HG03045 (cell line): ENCODE measurements around the gene GALT.

Experiments used
- ATAC-seq: cut with Tn5 transposase; IDR thresholded peaks from one replicate; pipeline ENCODE4 v1.9.1; 2021; ENCODE audit warnings: mild to moderate bottlenecking, moderate library complexity; ENCODE audit not compliant: unreplicated experiment

GALT gene

DNA sequence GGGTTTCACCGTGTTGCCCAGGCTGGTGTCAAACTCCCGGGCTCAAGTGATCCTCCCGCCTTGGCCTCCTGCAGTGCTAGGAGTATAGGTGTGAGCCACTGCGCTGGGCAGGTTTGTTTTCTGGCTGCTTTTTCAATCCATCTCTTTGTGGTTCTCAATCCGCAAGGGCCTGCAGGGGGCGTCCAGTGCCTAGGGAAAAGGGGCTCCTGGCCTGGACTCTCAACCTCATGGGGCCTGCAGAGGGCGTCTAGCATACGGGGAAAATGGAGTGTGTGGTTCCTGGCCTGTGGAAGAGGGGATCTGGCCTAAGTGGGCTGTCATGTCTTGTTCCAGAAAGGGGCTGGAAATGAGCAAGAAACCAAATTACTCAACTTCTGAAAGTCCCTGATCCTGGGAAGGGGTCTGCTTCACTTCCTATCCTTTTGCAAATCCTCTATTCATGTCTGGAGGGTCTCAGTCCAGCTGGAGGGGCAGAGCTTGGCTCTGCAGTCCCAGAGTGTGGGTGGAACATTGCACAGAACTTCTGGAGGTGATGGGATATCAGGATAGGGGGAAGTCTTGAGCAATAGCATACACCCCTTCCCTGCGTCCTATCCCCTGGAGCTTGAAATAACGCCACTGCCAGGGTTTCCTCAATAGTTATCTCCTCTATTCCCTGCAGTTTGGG, 28.7 kb downstream of the GALT start:
- ATAC-seq: no peak

DNA sequence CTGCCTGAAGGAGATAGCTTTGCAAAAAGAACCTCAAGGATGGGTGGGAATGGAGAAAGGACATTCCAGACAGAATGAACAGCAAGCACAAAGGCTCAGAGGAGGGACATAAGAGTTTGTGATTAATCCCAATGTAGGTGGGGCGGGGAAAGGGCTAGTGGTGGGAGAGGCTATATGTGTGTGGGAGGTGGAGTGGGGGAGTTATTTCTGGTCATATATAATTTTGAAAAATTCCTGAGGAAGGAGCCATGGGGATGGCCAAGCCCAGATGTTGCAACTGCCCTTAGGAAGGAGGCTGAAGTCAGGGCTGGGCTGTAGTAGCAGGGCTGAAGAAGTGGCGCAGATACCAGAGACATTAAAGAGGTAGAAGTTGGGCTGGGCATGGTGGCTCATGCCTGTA, 29.4 kb downstream of the GALT start:
- ATAC-seq: no peak

DNA sequence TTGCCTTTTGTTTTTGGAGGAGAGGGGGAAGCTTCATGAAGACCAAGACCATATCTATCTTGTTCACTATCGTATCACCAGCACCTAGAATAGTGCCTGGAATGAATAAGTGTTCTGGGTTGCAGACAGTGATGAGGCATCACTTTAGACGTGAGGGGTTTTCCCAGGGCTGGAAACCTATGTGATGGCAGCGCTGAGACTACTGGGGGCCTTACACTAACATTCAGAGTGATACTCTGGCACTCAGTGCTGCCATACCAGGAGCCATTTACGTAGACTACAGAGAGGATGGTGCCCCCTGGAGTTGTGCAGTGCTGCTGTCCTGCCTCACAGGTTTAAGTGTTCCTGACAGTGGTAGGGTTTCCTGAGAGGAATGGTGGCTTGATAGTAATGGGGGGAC, 37.7 kb downstream of the GALT start:
- no peak for ATAC-seq

DNA sequence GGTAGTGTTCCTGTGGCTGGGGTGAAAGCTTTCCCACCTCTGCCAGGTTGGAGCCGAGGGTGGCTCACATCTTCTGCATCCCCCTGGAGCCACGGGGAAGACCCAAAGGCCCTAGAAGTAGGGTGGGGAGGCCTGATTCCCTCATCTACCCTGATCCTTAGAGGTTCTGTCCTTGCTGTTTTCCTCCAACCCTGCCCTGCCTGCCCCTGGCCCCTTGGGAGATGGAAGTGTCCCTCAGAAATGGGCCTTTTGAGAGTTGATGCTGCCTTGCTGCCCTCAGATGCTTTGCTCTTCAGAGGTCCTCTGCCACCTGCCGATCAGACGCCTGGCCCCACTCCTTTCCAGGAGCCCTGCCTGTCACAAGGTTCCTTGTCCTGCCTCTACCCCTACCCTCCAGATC, 38.3 kb downstream of the GALT start:
- ATAC-seq: no peak

DNA sequence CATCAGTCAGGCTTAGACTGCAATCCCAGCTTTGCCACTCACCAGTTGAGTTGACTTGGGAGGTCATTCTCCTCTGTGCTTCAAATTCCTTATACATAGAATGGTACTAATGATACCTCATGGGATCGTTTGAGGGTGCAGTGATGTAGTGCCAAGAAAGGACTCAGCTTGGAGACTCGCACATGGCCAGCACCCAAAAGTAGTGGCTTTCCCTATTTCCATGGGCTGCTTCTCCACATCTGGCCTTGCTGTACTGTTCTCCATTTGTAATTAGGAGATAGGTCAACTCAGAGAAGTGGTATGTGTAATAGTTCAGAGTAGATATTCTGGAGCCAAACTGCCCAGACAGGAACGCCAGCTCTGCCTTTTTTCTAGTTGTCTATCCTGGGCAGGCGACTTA, 39.1 kb downstream of the GALT start:
- ATAC-seq: no peak

DNA sequence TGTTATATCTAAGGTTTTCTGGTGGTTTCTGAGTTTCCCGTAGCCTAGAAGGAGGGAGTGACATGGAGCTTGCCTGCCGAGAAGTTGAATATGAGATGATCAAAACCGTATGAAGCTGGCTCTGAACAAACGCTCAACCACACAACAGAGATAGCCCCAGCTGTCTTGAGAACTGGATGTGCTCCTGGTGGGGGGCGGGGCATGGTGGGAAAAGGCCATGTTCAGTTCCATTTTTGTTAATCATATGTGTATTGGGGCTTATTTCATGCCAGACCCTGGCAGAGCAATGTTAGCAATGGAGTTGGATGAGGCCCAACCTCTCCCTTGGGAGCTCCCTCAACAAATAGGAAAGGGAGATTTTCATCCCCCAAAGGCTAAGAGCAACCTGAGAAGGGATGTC, 39.8 kb downstream of the GALT start:
- no peak for ATAC-seq

DNA sequence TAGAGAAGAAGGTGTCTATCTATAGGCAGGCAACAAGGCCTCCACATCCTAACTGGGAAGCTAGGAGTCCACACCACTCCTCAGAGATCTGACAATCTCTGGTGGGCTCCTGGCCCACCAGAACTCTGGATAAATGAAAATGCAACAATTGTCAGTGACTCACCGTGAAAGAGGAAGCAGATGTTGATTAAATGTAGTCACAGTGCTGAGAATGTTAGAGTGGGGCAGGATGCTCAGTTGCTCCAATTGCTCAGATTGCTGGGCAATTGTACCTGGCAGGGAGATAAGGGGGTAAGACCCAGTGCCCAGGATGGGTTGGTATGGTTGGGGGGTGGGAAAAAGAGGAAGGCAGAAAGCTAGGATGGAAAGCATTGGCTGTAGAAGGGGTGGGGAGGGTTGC, 40.3 kb downstream of the GALT start:
- ATAC-seq: no peak

DNA sequence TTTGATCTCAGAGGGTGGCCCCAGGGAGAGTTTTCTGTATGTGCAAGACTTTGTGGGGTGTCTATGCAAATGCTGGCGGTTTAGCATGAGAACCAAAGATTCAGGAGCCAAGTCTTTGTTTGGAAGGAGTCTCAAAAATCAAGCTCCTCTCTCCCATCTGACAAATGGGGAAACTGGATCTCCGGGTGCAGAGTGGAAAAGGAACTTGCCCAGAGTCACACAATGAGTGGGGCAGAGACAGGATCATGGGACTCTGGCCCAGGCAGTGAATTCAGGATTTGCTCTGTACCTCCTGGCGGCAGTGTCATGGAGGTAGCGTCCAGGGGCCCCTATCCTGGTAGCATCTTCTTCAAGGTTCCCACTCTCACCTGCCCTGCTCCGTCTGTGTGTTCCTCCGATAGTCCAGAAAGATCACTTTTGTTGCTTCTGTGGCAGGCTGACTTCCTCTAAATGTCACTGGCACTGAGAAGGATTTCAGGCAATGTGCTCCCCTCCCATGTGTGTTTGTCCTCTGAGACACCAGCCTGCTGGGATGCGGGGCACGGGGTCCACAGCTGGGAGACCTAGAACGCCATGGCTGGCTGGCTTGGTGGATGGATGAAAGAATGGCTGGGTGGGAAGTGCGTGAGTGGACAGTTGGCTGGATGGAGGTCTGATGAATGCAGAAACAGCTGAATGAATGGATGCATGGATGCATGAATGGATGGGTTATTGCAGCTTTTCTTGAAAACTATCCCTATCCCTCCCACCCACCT, 41.0 kb downstream of the GALT start:
- no peak for ATAC-seq

DNA sequence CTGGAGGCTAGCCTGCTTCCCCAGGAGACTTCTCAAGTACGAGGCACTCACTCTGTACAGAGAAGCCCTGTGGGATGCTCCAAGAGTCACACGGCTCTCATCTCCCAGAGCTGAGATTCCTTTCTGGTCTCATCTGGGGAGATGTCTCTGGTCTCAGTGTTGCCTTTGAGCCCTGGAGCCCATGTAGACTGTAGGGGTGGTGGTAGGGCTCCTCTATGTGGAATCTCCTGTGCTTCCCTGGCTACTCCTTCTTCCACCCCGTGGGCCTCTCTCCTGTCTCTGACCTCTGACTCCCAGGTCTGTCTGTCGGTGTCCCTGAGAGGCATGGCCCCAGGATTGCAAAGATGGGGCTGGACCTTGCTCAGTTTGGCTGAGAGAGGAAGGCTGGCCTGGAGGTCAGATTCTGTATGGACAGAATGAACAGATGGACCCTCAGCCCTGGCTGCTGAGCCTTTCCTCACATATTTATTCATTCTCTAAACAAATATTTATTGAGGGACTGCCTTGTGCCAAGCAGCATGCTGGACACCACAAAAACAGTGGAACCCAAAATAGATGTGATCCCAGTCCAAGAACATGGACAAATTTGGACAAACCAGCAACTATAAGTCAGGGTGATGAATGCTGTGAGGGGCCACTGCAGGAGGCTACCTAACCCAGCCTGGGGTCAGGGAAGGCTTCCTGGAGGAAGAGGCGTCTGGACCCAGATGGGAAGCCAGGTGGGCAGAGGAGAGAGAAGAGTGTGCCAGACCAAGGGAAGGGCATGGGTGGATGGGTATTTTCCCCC, 42.0 kb downstream of the GALT start:
- no peak for ATAC-seq

DNA sequence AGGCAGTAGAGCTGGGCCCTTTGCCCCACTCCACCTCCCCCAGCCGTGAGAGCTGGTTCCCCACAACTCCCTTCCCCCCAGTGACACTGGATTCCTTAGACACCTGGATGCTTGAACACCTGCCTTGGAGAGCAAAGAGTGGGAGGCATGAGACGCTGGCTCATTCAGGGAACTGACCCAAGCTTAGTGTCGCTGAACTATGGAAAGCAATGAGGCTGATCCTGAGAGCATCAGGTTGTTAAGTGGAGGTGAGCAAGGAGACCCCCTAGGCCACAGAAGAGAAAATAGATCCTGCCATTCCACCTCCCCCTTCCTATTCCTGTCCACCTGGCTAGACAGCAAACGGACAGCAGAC, 42.6 kb downstream of the GALT start:
- no peak for ATAC-seq

DNA sequence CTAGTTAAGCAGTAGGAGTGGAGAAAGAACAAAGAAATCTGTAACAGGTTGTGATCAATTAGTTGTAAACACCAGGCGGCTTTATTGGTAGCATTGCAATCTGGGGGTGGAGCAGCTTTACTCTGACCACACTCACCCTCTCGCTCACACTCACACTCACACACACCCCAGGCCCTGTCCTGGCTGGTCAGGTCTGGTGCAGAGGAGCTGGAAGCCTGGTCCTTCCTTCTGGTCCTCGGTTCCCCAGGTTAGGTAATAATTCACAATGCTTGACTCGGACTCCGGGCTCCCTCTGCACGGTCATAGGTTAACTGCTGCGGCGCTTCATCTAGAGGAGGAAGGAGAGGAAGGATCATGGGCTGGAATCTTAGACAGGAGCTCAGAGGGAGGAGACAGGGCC, 43.0 kb downstream of the GALT start:
- no peak for ATAC-seq

DNA sequence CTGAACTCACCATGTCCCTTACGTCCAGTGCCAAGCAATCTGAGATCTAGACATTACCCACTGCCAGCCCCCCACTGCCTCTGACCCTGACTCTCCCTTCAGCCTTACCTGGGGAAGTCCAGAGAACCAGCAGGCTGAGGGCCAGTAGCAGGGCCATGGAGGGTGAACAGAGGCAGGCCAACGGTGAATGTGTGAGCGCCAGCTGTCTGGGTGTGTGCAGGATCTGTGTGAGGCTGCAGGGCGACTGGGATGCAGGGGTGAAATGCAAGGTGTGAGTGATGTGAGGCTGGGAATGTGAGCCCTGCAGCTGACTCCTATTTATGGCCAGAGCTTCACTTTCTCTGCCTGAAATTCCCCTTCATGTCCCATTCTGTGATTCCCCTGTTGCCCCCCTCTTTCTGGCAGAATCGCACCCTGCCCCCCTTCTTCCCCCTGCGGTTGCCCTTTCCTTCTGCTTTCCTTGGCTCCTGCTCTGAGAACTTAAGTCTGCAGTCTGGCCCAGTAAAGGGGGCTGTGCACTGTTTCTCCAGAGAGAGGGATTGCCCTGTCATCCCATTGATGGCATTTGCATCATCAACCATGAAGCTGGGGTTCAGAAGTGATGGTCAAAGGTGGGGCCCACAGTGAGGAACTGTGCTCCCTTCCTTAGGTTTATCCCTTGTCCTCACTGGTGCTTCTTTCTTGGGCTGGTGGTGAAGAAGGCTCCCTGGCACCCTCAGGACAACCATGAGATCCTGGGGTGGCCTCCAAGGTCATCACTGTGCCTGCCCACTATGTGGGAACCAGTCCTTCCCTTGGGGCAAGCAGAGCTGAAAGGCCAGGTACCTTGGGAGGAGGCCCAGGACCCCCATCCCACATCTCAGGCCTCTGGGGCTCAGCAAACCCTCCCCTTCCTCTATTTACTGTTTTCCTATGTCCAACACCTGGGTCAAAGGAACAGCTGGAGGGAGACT, 44.8 kb downstream of the GALT start, which contains the start of gene CCL19:
TSS of gene CCL19 (minus strand) at position 294 of the 953 bp plus-strand sequence. CDS start at position 157, 137 bp downstream.
- no peak for ATAC-seq

DNA sequence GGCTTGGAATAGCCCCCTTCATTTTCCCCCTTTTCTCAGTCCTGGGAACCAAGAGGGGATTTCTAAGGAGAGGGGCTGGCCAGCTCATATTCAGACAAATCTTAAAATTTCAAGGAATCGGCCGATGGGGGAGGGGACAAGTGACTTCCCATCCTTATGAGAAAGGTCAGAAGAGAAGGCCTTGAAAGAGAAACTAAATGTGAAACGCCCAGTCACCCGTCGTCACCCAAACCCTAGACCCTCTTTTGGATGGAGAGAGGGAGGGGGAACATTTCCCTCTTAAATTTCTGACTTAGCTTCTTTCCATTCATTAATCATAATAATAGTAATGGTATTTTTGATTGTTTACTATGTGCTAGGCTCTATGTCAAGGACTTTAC, 45.5 kb downstream of the GALT start:
- no peak for ATAC-seq

DNA sequence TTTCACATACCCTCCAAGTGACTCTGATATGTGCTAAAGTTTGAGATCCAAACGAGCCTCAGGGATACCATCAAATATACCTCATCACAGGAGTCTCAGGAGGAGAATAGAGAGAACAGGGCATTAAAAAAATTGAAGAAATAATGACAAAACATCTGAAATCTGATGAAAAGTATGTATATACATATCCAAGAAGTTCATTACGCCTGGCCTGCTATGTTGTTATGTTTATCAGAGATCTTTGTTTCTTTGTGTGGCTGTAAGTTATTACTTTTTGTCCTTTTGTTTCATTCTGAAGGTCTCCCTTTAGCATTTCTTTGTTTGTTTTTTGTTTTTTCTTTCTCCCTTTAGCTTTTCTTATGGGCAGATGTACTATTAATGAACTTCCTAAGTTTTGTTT, 47.1 kb downstream of the GALT start:
- ATAC-seq: no peak

DNA sequence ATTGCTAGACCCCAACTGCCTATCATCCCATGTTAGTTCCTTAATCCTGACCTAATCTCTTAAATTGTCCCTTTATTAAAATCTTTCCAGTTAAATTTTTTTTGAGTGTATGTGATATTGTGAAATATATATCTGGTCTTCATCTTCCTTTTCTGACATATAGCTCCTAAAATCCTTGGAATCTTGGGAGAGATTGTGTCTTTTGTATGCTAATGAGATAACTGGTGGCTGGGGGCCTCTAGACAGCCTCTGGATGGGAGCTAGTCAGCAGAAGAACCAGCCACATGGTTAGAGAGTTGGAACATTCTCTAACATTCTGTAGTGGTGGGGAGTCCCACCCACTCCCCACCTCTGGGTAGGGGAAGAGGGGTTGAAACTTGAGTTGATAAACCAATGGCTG, 48.3 kb downstream of the GALT start:
- ATAC-seq: no peak
